NCI-H526 treated with DMSO at 0.1 percent for 48 hours (cell line): ENCODE measurements around the gene TMEM98.
"Not testable (repeated sequence)": the region's sequence is repeated elsewhere in the genome, so short reads cannot be mapped to it uniquely, and the experiment has no call there.

Experiments
- DNase-seq: peaks from one replicate; lab custom pipeline; 2025; lab: John Stamatoyannopoulos, UW

The TMEM98 gene

DNA sequence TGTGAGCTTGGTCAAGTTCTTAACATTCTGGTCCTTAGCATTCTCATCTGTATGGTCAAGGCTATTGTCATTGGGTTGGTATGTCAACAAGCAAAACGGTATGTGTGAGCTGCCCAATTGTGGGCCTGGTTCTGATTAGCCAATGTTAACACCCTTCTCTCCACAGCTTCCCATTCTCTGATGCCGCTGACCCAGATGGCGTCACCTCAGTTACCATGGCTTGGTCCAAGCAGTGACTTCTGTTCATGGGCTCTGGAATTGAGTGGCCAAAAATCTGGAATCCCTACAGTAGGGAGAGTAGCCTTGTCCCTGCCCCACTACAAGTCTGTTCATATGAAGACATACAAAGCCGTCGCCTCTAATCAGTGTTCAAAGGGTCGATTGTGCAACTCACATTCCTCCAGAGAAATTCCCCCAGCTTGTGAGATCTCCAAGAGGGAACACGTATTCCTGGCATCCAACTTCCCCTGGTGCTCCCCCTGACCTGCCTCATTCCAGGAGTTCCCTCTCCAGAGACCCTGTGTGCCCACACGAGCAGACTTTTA, 15.8 kb downstream of the TMEM98 start:
- no peak for DNase-seq

DNA sequence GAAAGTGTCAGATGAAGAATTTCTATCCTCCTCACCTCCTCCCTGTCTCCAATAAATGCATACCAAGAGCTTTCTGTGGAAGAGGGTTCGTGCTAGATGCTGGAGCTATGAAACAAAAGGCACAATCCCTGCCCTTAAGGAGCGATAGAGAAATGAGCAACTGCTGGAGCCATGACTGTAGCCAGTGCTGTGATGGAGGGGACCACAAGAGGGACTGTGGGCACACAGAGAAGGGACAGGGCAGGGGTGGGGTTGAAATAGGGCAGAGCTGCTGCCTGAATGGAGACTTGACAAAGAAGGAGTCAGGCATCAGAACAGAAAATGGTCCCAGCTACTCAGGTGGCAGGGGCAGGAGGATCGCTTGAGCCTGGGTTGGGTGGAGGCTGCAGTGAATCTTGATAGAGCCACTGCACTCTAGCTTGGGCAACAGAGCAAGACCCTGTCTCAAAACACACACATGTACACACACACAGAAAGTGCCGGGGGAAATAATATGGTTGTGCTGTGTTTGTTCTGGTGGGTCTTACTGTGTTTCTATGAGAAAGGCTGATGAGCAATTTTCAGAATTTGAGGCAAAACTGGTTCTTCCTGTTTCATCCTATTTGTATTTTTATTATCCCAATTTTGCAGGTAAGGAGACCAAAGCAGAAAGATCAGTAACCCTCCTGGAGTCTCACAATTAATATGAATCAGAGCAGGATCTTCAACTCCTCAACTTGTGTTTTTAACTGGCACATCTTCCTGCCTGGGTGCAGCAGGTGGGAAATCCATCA, 16.5 kb downstream of the TMEM98 start:
- no peak for DNase-seq

DNA sequence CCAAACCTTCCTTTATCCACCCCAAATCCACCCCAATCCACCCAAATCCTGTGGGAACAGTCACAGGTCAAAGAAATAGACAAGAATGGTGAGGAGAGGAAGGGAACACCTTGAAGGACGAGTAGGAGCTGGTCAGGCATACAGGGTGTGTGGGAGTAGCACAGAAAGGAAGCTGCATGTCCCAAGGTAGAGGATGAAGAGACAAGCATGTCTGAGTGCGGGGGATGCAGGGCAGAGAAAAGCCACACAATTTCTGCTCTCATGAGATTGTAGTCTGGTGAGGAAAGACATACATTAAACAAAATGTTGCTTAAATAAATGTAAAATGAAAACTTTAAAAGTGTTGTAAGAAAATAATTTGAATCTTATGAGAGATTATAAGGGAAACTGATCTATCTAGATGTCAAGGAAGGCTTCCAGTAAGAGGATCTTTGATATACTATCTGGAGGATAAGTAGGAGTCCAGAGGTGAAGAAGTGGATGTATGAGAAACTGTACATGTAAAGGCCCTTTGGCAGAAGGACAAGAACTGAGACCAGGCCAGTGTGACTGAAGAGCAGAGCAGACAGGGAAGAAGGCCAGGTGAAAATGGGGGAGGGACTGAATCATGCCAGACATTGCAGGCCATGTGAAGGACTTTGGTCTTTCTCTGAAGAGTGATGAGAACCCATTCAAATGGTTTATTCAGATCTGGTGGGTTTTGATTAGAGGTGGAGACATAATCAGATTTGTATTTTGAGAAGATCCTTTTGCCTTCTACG, 18.6 kb downstream of the TMEM98 start:
- DNase-seq: no peak

DNA sequence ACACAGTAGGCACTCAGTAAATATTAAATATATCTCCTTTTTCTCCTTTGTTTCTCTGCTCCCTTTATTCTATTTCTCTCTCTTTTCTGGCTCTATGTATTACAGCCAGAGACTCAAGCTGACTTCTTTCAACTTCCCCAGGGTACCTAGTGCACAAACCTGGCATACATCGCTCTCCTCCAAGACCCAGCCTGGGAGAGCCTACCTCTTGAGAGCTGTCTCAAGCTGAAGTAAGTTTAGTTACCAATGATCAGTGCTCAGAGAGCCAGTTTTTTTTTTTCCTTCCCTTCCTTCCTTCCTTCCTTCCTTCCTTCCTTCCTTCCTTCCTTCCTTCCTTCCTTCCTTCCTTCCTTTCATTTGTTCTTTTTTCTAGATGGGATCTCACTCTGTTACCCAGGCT, 19.8 kb downstream of the TMEM98 start:
- no peak for DNase-seq

DNA sequence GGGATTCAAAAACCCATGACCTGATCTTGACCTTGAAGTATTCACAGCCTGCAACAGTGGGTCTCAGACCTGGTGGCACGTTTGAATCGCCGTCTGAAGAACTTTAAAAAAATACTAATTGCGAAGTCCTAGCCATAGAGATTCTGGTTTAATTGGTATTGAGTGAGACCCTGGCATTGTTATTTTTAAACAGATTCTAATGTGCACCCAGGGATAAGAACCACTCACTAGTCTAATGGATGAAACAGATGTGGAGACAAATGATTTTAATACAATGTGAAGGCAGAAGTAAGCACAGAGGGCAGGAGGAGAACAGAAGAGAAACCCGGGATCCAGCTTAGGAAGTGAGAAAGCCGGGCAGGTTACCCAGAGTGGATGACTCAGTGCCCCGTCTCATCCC, 21.2 kb downstream of the TMEM98 start:
- no peak for DNase-seq

DNA sequence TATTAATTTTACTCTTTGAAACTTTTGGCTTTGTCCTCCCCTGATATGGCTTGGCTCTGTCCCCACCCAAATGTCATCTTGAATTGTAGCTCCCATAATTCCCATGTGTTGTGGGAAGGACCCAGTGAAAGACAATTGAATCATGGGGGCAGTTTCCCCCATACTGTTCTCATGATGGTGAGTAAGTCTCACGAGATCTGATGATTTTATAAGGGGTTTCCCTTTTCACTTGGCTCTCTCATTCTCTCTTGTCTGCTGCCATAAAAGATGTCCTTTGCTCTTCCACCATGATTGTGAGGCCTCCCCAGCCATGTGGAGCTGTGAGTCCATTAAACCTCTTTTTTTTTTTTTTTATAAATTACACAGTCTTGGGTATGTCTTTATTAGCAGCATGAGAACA, 24.5 kb downstream of the TMEM98 start:
- not testable (repeated sequence) for DNase-seq

DNA sequence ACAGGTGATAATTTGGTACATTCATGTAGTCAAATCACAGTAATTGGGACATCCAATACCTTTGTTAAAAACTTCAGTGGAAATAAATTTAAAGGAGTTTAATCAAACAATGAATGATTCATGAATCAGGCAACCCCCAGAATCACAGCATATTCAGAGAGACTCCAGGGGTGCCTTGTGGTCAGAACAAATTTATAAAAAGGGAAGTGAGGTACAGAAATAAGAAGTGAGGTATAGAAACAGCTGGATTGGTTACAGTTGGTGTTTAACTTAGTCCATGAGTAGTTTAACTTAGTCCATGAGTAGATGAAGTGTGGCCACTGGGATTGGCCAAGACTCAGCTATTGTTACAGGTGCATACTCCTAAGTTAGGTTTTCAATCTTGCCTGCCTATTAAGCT, 25.1 kb downstream of the TMEM98 start:
- no peak for DNase-seq

DNA sequence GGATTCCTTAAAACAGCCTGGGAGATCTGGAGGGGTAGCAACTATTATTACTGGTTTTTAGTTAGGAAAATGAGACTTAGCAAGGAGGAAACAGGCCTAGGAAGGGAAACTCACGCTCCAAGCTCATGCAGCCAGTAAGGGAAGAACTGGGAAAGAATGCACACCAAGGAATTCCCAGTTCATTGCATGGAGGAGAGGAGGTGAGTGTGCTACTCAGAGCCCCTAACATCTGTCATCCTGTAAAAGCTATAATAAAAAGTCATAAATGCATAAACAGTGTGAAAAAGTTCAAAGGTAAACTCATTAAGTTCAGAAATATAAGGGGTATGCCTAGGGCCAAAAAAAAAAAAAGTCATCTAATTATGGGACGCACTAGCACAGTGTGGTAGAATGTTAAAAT, 25.9 kb downstream of the TMEM98 start:
- no peak for DNase-seq

DNA sequence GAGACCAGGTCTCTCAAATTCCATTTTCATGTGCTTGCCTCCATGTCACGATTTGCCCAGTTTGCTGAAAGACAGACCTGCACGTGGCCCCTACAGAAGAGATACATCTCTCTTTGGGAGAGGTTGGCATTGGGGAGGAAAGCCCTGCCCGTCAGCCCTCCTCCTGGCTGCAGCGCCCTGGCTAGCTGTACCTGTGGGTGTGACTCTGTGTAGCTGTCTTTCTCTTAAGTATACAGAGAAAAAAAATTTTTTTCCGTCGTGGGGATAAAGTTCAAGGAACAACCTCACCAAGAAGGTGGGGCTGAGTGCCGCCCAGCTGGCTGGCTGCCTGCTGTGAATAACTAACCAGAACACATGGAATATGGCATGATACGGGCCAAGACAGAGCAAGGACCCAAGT, 26.5 kb downstream of the TMEM98 start:
- no peak for DNase-seq

DNA sequence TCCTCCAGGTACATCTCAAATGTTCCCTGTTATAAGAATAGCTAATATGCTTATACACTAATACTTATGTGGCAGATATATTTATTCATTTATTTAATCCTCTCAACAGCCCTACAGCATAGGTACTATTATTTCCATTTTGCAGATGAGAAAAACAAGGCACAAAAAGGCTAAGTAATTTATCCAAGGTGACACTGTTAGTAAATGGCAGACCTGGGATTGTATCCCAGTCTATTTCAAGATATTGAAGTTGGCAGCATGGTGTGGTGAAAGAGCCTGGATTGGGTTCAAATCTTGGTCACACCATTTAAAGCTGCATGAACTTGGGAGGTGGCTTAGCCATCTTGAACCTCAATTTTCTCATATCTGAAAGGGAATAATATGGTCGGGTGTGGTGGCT, 27.2 kb downstream of the TMEM98 start:
- no peak for DNase-seq

DNA sequence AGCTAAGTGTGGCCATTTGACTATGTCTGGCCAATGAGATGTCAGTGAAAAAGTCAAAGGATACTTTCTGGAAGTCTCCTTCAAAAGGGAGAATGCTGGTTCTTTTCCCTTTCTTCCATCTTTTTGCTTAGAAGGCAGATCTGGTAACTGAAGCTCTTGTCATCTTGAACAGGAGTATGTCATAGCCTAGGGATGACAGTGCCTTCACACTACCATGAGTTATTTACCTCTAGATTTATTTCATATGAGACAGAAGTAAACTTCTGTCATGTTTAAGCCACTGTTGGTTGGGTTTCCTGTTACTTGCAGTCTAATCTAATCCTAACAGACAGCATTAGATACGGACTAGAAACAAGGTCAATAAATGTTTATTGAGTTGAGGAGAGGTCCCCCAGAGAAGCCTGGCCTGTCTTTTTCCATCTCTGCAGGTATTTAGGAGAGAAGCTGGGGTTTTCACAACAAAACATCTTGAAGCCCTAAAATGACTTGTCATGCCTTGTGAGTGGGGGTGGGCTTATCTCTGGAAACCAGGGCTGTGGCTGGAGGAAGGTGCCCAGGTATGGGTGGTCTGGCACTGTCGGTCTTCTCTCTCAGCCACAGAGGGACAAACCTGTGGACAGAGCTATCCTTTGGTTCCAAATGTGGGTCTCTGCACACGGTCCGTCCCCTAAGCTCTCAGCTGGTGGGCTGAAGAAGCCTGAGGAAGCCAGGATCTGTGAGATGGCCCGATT, 28.5 kb downstream of the TMEM98 start:
- no peak for DNase-seq

DNA sequence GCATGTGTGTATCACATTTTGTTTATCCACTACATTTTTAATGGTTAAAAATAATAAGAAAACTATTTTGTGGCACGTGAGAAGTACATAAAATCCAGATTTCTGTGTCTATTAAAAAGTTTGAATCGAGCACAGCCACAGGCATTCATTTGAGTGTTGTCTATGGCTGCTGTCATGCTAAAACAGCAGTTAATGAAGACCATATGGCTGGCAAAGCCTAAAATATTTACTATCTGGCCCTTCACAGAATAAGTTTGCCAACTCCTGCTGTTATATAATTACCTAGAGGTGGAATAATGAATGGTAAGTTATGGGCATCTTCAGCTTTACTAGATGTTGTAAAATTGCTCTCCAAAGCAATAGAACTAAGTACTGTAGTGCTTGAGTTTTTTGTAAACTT, 30.5 kb downstream of the TMEM98 start:
- DNase-seq: no peak

DNA sequence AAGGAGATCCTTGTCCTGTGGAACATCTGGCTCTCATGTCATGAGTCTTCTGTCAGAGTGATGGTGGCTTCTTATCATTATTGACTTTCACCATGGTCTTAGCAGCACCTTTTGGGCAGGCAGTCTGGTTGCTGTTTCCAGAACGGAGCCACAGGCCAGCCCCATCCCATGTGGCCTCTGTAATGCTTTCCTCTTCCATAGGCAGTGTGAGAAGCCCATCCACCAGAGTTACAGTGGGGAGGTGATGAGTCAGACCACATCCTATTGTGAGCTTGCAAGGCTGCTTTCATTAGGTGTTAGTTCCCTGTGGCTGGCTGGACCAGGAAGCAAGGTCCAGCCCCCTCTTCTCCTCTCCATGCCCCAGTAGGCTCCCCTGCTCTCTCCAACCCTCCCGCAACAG, 32.9 kb downstream of the TMEM98 start:
- DNase-seq: no peak

DNA sequence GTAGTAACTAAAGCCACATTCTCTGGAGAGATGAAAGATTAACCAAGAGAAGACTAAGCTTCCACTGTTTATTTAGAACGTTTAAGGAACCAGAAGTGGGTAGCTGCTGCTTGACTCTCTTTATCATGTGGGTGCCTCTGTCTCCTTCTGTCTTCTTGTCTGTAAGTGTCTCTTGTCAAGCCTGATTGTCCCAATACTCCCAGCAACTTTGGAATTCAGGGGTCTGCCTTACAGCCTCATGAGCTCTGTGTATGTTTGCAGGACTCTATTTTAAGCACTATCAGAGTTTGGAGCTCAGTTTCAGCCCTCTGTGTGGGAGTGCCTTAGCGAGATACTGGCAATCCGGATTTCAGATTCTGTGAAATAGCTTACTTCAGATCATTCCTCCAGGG, 34.4 kb downstream of the TMEM98 start:
- no peak for DNase-seq

DNA sequence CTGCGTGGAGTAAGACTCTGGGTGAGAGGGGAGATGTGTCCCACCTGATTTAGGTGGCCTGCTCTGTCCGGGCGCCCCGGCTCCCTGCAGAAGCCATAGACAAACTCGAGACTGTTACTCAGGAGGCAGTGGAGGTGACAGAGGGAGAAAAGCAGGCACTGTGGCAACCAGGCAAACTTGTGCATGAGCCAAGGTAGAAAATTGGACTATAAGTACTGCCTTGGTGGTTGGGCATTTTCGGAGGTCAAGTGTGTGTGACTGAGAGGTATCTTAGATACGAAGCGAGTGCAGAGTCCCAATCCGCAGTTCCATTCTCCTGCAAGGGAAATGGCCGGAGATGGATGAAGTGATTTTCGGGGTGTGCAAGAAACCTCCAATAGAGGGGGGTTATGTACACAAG, 36.6 kb downstream of the TMEM98 start:
- no peak for DNase-seq

DNA sequence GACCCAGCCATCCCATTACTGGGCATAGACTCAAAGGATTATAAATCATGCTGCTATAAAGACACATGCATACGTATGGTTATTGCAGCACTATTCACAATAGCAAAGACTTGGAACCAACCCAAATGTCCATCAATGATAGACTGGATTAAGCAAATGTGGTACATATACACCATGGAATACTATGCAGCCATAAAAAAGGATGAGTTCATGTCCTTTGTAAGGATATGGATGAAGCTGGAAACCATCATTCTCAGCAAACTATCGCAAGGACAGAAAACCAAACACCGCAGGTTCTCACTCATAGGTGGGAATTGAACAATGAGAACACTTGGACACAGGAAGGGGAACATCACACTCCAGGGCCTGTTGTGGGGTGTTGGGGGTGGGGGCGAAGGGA, 41.3 kb downstream of the TMEM98 start:
- DNase-seq: not testable (repeated sequence)

DNA sequence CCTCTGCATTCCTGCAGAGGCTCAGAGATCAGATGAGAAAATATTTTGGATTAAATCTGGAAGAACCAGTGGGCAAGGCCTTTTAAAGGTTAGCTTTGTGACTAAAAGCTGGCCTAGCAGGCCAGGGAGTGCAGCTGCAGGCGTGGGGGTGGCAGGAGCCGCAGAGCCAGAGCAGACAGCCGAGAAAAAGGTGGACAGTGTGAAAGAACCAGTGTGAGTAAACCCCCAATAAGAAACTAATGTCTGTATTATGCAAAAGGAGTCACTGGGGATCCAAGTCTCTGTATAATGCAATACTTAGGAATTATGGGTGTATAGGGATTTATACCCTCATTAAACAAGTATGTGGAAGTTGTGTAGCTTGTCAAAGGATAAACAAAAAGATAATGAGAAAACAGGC, 42.3 kb downstream of the TMEM98 start:
- DNase-seq: no peak

DNA sequence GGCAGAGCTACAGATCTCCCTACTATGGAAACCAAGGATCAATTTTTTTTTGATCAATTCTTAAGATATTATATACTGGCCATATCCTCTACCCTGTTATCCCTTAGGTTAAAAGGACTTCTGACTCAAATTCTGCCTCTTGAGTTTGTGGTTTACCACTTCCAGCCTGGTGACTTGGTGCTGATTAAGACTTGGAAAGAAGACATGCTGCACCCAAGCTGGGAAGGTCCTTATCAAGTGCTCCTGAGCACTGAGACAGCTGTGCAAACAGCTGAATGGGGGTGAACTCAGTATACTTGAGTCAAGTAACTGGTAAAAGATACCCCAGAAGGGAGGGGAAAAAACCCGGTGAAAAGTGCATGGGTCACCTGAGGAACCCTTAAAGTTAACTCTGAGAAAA, 43.2 kb downstream of the TMEM98 start:
- no peak for DNase-seq

DNA sequence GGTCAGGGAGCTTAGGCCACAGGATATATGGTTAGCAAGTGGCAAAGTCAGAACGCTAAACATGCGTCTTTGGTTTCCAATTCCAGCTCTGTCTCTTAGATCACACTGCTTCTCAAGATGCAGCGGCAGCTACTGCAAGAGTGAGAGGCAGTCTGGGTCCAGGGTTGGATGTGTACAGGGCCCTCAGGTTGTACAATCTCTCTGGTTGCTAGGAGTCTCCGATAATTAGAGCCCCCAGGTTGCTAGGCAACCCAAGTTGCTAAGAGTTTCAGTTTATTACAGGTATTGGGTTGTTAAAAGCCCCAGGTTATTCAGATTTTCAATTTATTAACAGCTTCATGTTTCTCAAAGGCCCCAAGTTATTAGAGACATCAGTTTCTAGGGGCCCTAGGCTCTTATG, 48.2 kb downstream of the TMEM98 start:
- DNase-seq: no peak

DNA sequence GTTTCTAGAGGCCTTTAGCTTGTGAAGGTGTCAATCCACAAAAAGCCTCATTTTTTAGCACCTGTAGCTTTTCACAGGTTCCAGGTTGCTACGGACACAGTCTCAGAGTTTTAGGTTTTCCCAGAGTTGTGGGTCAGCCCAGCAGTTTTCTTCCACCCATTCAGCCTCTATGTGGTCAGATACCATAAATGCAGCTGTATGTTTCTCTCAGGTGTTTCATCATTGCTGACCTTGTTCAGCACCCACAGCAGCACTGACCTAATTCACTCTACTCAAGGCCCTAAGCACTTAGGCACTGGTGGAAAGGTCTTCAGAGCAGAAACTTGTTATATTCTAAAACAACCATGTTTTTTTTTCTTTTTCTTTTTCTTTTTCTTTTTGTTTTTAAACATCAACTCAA, 48.7 kb downstream of the TMEM98 start:
- no peak for DNase-seq

DNA sequence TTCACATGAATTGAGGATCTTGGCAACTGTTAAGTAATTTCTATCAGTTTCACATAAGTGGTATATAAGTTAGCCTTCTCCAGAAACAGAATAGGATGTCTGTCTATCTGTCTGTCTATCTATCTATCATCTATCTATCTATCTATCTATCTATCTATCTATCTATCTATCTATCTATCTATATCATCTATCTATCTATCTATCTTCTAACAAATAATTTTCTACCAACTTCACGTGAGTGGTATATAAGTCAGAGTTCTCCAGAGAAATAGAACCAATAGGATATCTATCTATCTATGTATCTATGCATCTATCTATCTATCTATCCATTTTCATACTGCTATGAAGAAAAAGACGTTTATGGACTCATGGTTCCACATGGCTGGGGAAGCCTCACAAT, 52.3 kb downstream of the TMEM98 start:
- DNase-seq: no peak

DNA sequence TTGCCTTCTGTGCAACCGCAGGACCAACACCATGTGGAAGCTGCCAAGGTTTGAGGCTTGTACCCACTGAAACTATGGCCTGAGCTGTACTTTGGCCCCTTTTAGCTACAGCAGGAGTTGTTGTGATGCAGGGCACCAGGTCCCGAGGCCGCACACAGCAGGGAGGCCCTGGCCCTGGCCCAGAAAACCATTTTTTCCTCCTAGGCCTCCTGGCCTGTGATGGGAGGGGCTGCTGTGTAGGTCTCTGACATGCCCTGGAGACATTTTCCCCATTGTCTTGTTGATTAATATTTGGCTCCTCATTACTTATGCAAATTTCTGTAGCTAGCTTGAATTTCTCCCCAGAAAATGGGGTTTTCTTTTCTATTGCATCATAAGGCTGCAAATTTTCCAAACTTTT, 53.7 kb downstream of the TMEM98 start:
- not testable (repeated sequence) for DNase-seq
